AG04450 (cell line): ENCODE measurements around the gene MCM9. TPM values are rescaled to one million over a fixed set of nuclear protein-coding genes. Genes with fewer than 3 reads are reported as not detected.

ENCODE experiments used
- CTCF ChIA-PET: fragments of 300-600, 350-600 bp; formaldehyde crosslinking; extraction: SDS; loops from one replicate; lab custom pipeline; 2022; ENCODE audit warnings: antibody characterized with exemption, inconsistent platforms; lab: Charles Lee
- POLR2A ChIA-PET: fragments of 350-600 bp; formaldehyde crosslinking; extraction: SDS; loops from one replicate; lab custom pipeline; 2021; ENCODE audit warnings: antibody characterized with exemption, inconsistent platforms; lab: Yijun Ruan, JAX
- DNase-seq: peaks from one replicate; pipeline ENCODE4 v3.0.0-alpha.2; 2011; ENCODE audit warnings: low read depth, low spot score
- H3K27ac ChIP-seq: one replicate; pipeline ENCODE4 v1.5.1; 2012; ENCODE audit warnings: low read depth, low read length, control low read depth
- H3K27me3 ChIP-seq: one replicate; pipeline ENCODE4 v1.6.0; 2012; ENCODE audit warnings: low read length; ENCODE audit not compliant: control insufficient read depth, insufficient read depth
- H3K4me3 ChIP-seq: 2 replicates; pipeline ENCODE4 v1.5.1; 2011; ENCODE audit warnings: mild to moderate bottlenecking, low read depth, low read length, control low read depth
- H3K9me3 ChIP-seq: 2 replicates; pipeline ENCODE4 v1.5.1; 2012; ENCODE audit warnings: low read length; ENCODE audit not compliant: control insufficient read depth, insufficient read depth
- polyA plus RNA-seq: library from polyadenylated mRNA; depleted of rRNA; stranded (reverse); fragments of >200 nt; gene quantifications from 2 replicates; pipeline ENCODE4 v1.2.3, GENCODE V29; 2011
- TF ChIP-seq, protein P1 (sequence below): IDR thresholded peaks from 2 replicates; pipeline ENCODE4 v1.5.1; 2011; ENCODE audit warnings: low read depth, low read length, control low read depth, inconsistent platforms

The MCM9 gene
- polyA plus RNA-seq, 1 experiment, result 2.2 TPM

DNA sequence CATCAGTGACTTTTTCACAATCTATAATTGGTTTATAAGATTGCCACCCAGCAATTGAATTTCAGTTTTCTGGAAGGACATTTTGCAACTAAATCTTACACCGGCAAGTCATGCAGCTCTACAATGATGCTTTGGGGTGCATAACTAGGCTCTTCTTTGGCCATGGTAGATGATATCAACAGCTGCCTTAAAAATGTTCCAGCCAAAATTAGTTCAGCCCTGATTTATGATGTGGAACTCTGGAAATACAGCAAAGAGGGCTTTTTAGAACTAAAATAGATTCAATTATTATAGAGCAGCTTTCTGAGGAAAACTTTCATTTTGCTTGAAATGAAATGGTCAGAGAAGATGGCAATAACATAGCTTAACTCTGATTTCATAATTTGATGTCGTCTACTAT lies 18.4 kb upstream of the MCM9 start:
- ChIA-PET CTCF (interaction anchor here (0.8 to 1.8 kb wide), 3 partner anchors 15 to 176 kb away, joined by 3 to 9 read pairs (median 6); no protein-coding TSS in a partner anchor), POLR2A (no interaction called here)
- DNase-seq, result no peak
- H3K27me3 ChIP-seq, result no peaks in the 10 kb centered on the region
- no peaks in the 10 kb centered on the region for H3K9me3 ChIP-seq
- TF ChIP-seq, protein P1, sequence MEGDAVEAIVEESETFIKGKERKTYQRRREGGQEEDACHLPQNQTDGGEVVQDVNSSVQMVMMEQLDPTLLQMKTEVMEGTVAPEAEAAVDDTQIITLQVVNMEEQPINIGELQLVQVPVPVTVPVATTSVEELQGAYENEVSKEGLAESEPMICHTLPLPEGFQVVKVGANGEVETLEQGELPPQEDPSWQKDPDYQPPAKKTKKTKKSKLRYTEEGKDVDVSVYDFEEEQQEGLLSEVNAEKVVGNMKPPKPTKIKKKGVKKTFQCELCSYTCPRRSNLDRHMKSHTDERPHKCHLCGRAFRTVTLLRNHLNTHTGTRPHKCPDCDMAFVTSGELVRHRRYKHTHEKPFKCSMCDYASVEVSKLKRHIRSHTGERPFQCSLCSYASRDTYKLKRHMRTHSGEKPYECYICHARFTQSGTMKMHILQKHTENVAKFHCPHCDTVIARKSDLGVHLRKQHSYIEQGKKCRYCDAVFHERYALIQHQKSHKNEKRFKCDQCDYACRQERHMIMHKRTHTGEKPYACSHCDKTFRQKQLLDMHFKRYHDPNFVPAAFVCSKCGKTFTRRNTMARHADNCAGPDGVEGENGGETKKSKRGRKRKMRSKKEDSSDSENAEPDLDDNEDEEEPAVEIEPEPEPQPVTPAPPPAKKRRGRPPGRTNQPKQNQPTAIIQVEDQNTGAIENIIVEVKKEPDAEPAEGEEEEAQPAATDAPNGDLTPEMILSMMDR, result no peak
- H3K4me3 ChIP-seq, result no peak overlapping the region
- H3K27ac ChIP-seq, result no peak overlapping the region

DNA sequence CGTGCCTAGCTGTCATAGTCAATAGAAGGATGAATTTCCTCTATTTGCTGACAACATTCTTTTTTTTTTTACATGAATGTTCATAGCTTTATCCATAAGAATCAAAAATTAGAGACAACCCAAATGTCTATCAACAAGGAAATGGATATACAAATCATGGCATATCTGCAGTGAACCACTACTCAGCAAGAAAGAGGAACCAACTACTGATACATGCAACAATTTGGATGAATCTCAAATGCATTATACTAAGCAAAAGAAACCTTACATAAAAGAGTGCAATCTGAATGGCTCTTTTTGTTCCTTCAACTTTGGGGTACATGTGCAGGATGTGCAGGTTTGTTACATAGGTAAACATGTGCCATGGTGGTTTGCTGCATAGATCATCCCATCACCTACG lies 17.7 kb upstream of the MCM9 start:
- Histone ChIP-seq H3K9me3 (no peaks in the 10 kb centered on the region), H3K27me3 (no peaks in the 10 kb centered on the region), H3K27ac (no peak overlapping the region), H3K4me3 (no peak overlapping the region)
- ChIA-PET CTCF (interaction anchor here (1.8 kb wide), 2 partner anchors 158 to 177 kb away, joined by 6 to 9 read pairs; no protein-coding TSS in a partner anchor), POLR2A (no interaction called here)
- TF ChIP-seq, protein P1, result no peak
- DNase-seq, result no peak

DNA sequence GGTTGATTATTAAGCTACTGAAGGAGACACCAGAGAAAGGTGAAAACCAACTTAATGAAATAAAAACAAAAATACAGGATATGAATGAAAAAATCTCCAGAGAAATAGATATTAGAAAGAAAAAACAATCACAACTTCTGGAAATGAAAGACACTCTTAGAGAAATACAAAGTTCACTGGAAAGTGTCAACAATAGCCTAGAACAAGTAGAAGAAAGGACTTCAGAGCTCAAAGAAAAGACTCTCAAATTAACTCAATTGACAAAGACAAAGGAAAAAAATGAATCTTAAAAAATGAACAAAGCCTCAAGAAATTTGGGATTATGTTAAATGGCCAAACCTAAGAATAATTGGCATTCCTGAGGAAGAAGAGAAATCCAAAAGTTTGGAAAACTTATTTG lies 10.3 kb upstream of the MCM9 start:
- TF ChIP-seq, protein P1, result no peak
- POLR2A ChIA-PET, result no interaction called here
- no peak for DNase-seq
- H3K4me3 ChIP-seq, result no peak overlapping the region
- CTCF ChIA-PET, result no interaction called here
- no peaks in the 10 kb centered on the region for H3K27me3 ChIP-seq
- no peaks in the 10 kb centered on the region for H3K9me3 ChIP-seq
- H3K27ac ChIP-seq, result no peak overlapping the region

DNA sequence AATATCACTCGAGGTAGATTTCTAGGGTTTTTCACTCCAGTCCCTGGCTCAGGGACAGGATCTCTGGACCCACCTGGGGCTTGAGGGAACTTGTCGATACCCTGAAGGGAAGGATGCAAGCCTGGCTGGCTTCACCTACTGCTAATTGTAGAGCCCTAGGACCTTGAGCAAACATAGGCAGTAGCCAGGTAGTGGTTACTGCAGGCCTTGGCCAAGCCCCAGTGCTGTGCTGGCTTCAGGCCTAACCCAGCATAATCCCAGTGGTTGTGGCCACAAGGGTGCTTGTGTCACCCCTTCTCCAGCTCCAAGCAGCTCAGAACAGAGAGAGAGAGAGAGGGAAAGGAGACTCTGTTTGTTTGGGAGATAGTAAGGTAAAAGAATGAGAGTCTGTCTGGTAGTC lies 5.8 kb upstream of the MCM9 start:
- POLR2A ChIA-PET, result no interaction called here
- no peak for DNase-seq
- Histone ChIP-seq H3K27me3 (no peaks in the 10 kb centered on the region), H3K4me3 (no peak overlapping the region), H3K9me3 (no peaks in the 10 kb centered on the region), H3K27ac (no peak overlapping the region)
- TF ChIP-seq, protein P1, result no peak
- CTCF ChIA-PET, result no interaction called here

DNA sequence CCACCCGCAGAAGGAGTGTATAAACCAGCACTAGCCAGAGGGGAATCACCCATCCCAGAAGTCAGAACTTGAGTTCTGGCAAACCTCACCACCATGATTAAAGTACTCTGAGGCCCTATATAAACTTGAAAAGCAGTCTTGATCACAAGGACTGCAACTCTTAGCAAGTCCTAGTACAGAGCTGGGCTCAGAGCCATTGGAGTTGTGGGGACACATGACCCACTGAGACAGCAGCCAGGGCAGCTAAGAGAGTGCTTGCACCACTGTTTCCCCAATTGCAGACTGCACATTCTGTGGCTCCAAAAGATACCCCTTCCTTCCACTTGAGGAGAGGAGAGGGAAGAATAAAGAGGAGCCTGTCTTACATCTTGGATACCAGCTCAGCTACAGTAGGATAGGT lies 4.7 kb upstream of the MCM9 start:
- DNase-seq, result no peak
- H3K27ac ChIP-seq, result no peak overlapping the region
- POLR2A ChIA-PET, result no interaction called here
- TF ChIP-seq, protein P1, result no peak
- CTCF ChIA-PET, result no interaction called here
- H3K27me3 ChIP-seq, result no peaks in the 10 kb centered on the region
- no peaks in the 10 kb centered on the region for H3K9me3 ChIP-seq
- no peak overlapping the region for H3K4me3 ChIP-seq
